GM19043 (cell line): ENCODE results near the gene HSPH1.

ENCODE experiments used
- ATAC-seq: cut with Tn5 transposase; IDR thresholded peaks from one replicate; pipeline ENCODE4 v1.9.1; 2021; ENCODE audit warnings: low read depth; ENCODE audit not compliant: unreplicated experiment

The HSPH1 gene

GRCh38 chr13:31133621-31134020 lies 28.1 kb downstream of the HSPH1 start:
- ATAC-seq = no peak

- no peak for ATAC-seq
Measured at GRCh38 chr13:31131470-31131961, 30.2 kb downstream of the HSPH1 start.

GRCh38 chr13:31129419-31129818 lies 32.3 kb downstream of the HSPH1 start:
- ATAC-seq = no peak

DNA sequence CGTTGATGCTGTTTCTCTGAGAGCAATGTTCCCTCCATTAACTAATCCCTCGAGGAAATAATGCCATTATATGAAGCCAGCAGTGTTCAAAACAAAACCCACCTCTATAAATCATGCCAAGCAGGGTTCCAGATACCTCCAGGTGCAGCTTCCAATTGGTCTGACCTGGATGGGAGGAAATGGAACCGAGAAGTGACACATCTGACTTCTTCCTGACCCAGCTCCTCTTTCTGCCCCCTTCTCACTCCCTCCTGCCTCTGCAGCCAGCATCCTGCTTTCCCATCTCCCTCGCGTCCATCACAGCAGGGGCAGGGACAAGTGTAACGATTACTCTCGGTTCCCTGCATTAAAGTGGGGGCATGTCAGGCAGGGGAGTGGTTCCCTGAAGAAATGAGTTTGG lies 37.5 kb downstream of the HSPH1 start:
- no peak for ATAC-seq

DNA sequence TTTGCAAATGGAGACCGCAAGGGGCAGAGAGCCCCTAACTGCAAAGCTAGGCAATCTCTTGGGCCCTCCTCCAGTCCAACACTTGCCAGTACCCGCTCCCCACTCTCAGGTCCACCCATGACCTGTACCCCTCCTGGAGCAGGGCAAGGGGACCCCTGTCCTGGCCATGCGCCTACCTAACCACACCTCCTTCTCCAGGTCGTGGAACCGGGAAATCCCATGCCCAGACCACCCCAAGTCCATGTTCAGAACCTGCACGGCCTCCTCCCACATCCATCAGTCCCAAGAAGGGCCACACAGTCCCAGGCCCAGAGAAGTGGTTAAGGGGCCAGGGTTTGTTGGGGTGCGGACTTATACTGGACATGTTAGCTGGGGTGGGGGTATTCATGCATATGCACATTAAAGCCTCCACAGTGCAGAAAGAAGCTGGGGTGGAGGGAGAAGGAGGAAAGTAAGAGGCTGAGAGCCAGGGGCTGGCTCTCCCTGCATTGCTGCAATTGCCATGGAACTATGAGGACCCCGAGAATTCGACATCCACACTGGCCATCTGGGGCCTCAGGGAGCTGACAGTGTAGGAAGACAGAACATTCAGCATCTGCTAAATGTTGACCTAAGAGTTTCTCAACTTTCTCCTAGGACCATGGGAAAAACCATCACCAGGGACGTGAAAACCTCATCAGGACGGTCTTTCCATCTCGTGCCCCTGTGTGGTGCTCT lies 39.0 kb downstream of the HSPH1 start:
- ATAC-seq = no peak

DNA sequence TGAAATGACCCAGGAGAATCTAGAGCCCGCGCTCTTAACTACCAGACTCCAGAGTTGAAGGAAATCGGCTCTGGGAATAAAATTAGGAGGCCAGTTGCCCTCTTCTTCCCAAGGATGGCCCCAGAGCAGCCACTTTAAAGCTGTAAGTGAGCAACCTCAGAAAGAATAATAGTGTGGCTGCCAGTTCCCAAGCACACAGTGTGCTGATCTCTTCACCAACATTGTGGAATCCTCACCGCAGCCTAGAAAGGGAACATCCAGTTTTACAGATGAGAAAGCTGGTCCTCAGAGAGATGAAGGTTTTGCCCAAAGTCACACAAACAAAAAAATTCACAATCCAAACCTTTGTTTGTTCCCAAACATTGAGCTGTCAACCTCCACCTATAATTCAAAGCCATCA lies 39.6 kb downstream of the HSPH1 start:
- ATAC-seq = no peak

- ATAC-seq = no peak
Measured at GRCh38 chr13:31121379-31122140, 40.1 kb downstream of the HSPH1 start.

- ATAC-seq = no peak
Measured at GRCh38 chr13:31119966-31120700, 41.6 kb downstream of the HSPH1 start.

- ATAC-seq = no peak
Measured at GRCh38 chr13:31119526-31119925, 42.2 kb downstream of the HSPH1 start.

DNA sequence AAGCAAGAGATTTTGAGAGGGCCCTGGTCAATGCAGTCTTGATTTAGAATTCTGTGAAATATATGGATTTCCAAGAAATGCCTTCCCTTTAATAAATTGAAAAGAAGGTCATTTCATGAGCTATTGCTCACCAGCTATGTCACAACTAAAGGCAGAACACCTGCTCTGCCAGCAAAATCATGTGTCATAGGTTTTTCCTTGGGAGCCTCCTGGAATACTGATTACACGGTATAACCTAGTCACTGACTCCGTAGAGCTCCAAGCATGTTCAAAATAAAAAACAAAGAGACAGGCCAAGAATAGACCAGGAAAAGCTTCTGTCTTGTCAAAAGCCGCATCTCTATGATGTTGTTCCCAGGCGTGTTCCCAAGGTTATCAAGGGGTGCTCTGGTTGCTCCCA lies 45.5 kb downstream of the HSPH1 start:
- no peak for ATAC-seq

DNA sequence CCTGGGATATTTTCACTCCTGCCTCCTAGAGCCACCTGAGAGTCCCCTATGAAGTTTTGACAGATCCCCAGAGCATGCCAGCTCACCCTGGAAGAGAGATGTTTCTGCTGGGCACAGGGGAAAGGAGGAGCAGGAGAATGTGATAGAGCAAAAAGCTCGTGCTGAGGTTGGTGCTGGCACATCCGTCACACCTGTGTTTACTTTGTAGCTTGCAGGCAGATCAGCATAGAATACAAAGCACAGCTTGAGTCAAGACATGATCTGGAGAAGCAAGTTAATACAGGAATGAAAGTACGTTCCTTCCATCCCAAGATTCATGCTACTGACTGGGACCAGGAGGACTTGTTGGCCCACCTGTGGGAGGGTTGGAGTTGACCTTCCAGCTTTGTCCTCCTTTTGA lies 46.1 kb downstream of the HSPH1 start:
- no peak for ATAC-seq

GRCh38 chr13:31114641-31115040 lies 47.1 kb downstream of the HSPH1 start:
- ATAC-seq = no peak

DNA sequence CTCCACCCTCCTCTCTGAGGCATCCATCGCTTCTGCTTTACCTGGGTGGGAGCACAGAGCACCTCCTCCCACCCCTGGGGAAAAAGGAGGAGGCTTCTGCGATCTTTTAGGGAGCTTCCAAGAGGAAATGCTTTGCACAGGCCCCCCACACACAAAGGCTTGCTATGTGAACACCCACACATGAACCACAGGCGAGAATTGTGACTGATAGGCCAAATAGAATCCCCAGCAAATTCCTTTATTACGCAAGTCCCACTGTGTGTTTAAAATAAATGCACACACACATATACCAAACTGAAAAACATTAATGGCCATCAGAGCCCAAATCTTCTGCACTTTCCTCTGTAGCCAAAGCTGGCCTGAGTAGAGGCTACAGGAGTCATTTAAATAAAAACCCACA lies 50.6 kb downstream of the HSPH1 start:
- ATAC-seq = no peak

- ATAC-seq = no peak
Measured at GRCh38 chr13:31110617-31111016, 51.1 kb downstream of the HSPH1 start.

- ATAC-seq = no peak
Measured at GRCh38 chr13:31110169-31110568, 51.5 kb downstream of the HSPH1 start.

DNA sequence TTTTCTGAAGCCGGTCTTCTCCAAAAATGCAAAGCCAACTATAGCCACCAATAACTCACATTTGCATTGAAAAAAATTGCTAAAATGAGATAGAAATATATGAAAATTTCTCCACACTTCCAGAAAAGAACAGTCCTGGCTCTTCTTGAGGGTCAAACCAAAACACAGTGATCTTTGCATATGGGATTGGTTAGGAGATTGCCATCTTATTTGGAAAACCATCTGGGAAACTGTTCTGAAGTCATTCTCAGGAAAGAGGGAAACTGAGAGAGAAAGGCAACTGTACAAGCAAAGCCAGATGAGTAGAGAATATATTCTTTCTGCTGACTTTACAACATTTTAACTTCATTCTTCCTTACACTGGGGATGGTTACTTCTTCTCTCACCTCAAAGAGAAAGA lies 54.6 kb downstream of the HSPH1 start:
- ATAC-seq = no peak

DNA sequence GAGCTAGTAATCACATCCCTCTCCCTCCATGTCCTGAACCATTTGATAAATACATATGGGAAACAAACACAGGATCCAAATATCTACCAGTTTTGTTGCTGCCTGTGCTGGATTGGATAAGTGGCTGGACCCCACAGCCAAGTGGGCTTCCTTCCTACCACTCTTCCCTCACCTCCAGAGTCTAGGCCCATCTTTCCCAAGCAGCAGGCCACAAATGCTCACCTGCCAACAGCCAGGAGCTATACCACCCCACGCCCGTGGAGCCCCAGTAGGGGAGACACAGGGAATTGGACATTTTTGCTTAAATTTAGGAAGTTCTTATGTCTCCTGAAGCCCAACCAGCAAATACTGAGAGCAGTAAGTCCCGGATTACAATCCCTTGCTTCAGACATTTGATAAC lies 55.8 kb downstream of the HSPH1 start:
- no peak for ATAC-seq

- no peak for ATAC-seq
Measured at GRCh38 chr13:31105020-31105795, 56.5 kb downstream of the HSPH1 start.

- no peak for ATAC-seq
Measured at GRCh38 chr13:31102905-31103304, 58.8 kb downstream of the HSPH1 start.

DNA sequence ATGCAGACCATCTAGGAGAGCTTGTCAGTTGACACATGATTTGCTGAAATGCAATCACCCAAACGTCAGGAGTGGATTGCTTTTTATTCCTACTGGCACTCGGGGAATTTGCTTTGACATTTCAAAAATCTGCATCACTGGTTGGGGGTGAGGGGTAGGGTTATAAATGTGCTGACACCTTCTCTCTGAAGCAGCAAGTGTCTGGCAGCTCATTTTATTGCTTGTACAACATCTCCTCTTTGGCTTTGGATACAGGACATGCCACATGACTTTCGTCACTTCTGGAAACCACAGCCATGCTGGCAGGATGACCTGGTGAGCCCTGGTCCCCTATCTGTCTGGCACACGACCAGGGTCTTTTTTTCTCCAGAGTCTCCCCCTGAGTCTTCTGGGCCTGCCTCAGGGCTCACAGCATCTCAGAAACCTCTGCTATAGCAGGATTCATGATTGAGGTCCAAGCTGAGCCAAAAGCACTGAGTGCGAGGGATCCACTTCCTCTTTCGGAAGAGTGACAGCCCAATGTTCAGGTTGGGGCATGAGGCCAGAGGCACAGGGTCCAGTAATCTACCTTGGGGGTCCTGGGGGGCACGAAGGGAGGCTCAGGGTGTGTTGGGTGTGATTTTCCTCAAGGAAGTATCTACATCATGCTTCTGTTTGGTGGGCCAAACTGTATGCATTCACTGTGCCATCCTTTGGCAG lies 60.1 kb downstream of the HSPH1 start:
- no peak for ATAC-seq
